Sciatic nerve (tissue), 2 donors: ENCODE results near the gene EXOG. TPM values are rescaled to one million over a fixed set of nuclear protein-coding genes. Genes with fewer than 3 reads are reported as not detected.
A peak's percentile ranks its signal among the peaks of the same experiment; 100 is the strongest.

Experiments
- ATAC-seq: fragments of 200-7000 bp; cut with Tn5 transposase; one replicate; pipeline ENCODE4 v1.9.1; 2020; ENCODE audit warnings: mild to moderate bottlenecking, moderate library complexity
- DNase-seq: peaks from one replicate; pipeline ENCODE4 v3.0.0-alpha.2; 2020; ENCODE audit warnings: low spot score
- intact Hi-C: fragments of 100-400 bp; cut with DNase I; formaldehyde crosslinking; loops from one replicate; pipeline ENCODE4 v1.14.2; 2022
- total RNA-seq: library from RNA; stranded (reverse); fragmentation: NEBNext Ultra II Directional; extraction: Animal tissue kit (Norgen Biotek cat#: 25700); gene quantifications from one replicate; pipeline ENCODE4 v1.2.1, GENCODE V29; 2021
- donor health status: DM: no; HTN: no; CAD: no.
- donor health status: DM: no; HTN: no; CAD: no.

The EXOG gene
- total RNA-seq, 1 donor from 2014 or later = 16.7 TPM

DNA sequence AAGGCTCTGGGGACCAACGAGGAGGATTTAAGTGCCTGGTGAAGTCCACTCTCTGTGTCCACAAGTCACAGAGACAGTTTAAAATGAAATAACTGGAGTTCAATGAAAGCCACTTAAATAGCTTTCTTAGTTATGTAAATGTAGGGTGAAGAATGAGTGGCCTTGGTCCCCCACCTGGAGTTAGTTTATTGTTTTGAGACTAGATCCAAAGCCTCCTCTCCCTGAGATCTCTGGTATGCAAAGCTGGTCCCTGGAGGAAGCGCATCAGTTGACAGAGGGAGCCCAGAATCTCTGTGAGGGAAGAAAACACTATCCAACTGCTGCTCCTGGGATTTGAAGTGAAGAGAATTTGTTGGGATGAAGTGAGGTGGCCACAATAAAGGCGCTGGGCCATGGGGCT, 40.5 kb downstream of the EXOG start:
- ATAC-seq (no peak), DNase-seq (no peak)
- intact Hi-C loops = loop anchor here (5.0 kb wide), 1 partner anchor 1731 kb away; no protein-coding TSS in a partner anchor

DNA sequence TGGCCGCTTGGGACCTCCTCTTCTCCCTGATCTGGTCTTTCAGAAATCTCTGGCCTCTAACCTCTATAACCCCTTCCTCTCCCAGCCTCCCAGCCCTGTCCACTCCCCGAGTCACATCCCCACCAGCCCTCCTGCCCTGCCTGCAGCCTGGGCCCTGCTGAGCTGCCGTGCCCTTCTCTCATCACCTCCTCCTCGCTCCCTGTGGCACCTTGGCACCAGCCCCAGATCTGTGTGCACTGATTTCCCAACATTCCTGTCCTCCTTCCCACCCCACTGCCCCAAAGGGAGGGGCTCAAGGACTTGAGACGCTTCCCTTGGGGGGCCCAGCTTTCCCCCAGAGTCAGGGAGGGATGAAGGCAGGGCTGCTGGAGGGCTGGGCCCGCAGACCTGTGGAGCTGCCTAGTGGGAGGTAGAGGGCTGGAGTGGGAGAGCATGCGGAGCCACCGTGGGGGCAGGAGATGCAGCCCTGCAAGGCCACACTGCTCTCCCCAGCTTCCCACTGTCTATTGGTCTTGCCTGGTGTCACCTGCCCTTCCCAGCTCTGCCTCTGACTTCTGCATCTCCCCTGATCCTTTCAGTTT, 42.7 kb downstream of the EXOG start:
- intact Hi-C loops = loop anchor here (2.0 to 5.0 kb wide), 2 partner anchors 320 to 1728 kb away; no protein-coding TSS in a partner anchor
- no peak for ATAC-seq
- no peak for DNase-seq

DNA sequence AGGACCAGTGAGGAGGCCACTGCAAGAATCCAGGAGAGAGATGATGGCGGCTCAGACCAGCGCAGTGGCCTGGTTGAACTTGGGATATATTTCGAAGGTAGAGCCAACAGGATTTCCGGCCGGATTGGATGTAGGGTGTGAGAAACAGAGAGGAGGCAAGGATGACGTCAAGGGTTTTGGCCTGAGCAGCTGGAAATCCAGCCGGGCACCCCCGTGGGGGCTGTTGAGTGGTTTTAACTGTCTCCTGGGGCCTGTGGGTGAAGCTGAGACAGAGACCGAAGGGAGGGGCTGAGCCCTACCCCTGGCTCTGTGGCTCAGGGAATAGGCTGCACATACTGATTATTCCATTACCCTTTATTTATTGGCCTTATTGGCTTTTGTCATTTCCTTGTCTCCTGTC, 45.7 kb downstream of the EXOG start:
- intact Hi-C loops = no loop called here
- no peak for DNase-seq
- no peak for ATAC-seq

DNA sequence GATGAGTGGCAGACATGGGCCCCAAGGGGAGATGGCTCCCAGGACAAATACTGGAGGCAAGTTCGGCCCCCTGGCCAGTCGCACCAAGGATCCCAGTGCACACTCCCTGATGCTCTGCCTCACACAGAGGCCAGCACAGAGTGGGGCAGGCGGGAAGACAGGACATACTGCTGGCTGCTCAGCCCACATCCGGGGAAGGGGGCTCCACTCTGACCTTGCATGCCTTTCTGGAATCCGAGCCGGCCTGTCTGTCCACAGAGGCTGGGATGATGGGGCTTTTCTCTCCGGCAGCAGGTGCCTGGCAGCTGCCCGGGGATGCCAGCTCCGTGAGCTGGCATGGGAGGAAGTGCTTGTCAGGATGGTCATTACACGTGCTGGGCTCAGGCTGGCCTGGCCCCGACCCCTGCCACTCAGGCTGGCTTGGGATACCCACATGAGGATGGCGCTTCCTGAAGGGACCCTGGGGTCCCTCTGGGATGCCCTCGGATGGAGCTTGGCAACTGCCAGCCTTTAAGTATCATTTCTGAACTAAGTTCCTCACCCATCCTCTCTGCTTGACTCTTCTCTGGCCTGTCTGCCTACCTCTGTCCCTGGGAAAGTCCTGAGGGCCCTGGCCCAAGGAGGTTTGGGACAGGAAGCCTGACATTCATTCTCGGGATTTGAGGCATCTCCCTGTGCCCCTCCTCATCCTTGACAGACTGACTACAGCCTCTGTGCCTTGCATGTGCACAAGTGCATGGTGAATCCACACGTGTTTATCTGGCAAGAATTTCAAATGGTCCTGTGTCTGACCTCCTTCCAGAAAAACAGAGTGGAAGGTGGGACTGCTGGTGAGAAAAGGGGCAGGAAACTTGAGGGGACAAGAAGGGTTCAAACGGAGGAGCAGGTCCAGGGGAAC, 46.5 kb downstream of the EXOG start:
- DNase-seq (no peak), ATAC-seq (no peak)
- intact Hi-C loops = no loop called here

DNA sequence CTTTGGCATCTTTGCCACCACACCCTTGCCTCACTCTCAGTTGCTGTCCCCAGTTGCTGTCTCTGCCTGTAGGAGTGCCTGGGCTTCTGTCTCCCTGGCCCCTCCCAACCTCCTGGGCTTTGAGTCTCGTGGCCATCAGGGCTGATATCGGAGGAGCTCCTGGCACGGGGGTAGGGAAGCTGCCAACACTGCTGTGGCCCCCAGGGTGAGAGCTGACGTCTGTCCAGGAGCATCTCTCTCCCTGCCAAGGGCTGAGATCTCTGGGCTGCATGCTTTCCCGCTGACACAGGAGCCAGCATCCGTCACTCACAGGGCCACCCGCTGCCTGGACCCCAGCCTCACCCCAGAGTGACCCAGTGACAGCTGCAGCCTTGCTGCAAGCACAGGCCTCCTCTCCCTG, 47.4 kb downstream of the EXOG start:
- no peak for DNase-seq
- peak; percentile 26 for ATAC-seq
- intact Hi-C loops = no loop called here

DNA sequence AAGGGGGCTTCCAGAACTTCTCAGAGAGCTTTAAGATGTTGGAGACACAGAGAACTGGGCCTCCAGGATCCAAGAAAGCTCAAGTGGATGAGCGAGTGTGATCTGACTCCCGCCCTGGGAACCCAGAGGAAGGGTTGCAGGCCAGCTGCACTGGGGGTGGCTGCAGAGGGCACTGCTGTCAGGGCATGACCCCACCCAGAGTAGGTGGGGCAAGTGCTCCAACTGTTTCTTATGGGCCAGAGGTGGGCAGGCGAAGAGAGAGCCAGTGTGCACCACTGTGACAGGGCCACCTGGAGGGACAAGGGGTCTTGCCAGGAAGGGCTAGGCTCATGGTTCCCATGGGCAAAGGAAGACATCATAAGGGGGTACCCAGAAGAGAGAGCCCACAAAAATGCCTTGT, 48.8 kb downstream of the EXOG start:
- intact Hi-C loops = no loop called here
- no peak for ATAC-seq
- no peak for DNase-seq

DNA sequence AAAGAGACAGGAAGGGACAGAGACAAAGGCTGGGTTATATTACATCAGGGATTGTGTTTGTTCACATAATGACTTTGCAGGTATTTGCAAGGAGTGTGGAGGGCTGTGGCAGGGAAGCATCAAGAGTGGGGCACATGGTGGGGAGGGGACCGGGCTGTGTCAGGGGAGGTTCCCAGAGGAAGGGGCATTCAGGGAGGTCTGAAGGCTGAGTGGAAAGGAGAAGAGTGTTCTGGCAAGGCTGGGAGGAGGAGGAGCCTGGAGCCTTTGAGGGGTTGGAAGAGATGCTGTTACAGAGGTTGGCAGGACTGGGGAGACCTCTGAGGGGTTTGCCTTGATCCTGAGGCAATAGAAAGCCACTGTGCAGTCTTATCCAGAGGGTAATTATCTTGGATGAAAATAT, 49.4 kb downstream of the EXOG start:
- DNase-seq (no peak), ATAC-seq (no peak)
- intact Hi-C loops = no loop called here

DNA sequence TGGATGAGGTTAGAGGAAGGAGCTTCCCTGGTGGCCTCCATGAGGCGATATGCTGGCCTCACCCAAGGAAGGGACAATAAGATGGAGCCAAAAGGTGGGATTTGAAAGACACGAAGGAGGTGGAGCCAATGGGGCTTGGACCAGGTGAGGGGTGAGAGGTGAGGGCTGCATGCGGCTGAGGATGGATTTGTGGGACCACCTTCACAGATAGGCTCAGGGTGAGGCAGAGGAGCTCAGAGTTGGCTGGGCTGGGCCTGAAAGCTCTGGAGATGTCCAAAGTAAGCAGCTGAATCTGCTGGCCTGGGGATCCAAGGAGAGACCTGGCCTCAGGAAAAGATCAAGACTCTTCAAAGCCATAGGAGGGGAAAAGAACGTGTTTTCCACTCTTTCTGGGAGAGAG, 49.8 kb downstream of the EXOG start:
- intact Hi-C loops = no loop called here
- DNase-seq (no peak), ATAC-seq (no peak)

DNA sequence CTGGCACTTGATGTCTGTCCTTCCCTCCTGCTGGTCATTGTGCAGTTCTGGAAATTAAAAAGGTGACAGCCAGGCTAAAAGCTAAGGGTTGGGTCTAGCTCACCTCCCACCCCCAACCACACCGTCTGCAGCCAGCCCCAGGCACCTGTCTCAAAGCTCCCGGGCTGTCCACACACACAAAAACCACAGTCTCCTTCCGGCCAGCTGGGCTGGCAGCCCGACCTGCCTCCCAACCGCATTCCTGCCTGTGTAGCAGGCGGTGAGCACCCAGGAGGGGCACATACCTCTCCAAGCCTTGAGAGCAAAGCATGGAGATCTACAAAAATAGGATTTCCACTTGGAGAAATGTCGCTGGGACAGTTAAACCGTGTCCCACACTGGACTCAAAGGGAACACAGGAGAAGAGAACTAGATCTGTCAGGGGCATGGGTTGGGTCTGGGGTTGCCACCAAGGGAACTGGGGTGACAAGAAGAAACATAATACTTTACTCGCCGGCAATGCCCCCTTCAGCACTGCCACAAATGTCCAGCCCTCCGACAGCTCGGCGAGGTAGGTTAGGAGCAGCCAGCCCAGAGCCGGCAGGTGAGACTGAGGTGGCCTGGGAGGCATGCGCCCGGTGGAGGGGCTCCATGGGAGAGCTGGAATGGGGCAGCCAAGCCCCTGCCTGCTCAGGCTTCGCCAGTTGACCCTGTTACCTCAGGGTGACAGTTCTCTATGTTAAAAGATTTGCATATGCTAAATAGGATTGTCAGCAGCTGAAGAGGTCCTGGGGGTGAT, 52.2 kb downstream of the EXOG start:
- no peak for ATAC-seq
- intact Hi-C loops = no loop called here
- DNase-seq = no peak

DNA sequence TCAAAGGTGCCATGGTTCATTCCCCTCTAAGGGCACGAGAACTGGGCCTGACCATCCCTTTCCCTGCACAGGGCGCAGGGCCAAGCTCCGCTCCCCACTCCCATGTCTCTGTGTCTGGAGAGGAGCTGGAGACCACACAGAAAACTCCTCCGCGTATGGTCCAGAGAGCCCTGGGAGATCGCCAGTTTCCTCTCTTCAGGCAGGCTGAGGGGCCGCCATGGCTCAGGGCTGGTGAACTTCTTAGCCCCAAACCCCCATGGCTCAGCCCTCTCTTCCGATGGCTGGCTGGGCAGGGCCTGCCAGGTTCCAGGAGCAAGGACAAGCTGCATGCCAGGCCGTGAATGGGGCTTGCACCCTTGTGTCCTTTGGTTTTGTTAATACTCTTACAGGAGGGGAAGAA, 52.9 kb downstream of the EXOG start:
- DNase-seq (no peak), ATAC-seq (no peak)
- intact Hi-C loops = no loop called here

DNA sequence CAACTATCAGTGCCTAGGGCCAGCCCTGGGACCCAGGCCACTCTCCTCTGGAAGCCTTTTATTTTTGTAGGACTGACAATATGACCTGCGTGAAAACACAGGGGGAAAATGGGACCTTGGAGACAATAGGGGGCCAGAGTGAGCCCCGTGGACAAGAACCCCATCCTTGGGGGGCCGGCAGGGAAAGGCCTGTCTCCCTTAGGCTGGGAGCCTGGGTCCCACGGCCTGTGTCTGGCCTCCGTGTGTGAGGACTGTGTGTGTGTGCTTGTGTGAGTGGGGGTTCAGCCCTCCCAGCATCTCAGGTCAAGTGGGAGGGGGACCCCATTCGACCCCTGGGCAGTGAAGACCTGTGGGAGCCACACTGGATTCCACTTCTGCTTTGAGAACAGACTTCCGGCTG, 53.3 kb downstream of the EXOG start:
- intact Hi-C loops = no loop called here
- ATAC-seq (no peak), DNase-seq (no peak)

DNA sequence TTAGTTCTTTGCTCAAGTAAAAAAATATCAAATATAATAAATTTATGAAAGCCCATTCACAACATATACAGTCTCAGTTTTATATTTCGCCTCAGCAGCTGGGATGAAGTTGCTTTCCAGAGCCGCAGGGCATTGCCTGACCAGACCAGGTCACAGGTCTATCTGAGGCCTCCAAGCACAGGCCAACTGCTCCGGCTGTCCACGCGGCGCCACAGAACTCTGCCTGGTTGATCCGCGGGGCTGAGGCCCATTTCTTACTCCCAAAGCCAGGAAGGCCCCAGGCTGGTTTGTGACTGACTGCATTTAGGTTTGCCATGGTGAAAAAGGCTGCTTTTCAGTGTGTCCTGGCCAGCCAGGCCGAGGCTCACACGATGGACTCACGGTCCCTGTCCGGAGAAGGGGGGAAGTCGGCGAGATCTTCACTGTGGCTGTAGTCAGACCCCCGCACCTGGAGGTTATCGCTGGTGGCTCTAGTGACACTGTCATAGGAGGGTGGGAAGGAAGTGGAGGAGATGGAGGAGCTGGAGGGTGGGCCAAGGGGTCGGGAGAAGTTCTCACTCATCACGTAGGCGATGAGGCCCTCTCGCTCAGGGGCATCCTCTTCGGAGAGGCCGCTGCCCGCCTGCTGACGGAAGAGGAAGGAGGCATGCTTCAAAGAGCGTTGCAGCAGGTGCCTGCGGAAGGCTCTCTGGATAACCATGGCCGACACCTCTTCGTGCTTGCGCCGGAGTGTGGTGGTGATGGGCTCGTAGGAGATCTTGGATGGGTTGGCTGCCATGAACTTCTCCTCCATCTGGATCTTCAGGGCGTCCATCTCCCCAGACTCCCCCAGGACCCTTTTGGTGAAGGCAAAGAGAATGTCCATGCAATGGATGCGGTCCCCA, 54.1 kb downstream of the EXOG start:
- DNase-seq = no peak
- intact Hi-C loops = no loop called here
- no peak for ATAC-seq

DNA sequence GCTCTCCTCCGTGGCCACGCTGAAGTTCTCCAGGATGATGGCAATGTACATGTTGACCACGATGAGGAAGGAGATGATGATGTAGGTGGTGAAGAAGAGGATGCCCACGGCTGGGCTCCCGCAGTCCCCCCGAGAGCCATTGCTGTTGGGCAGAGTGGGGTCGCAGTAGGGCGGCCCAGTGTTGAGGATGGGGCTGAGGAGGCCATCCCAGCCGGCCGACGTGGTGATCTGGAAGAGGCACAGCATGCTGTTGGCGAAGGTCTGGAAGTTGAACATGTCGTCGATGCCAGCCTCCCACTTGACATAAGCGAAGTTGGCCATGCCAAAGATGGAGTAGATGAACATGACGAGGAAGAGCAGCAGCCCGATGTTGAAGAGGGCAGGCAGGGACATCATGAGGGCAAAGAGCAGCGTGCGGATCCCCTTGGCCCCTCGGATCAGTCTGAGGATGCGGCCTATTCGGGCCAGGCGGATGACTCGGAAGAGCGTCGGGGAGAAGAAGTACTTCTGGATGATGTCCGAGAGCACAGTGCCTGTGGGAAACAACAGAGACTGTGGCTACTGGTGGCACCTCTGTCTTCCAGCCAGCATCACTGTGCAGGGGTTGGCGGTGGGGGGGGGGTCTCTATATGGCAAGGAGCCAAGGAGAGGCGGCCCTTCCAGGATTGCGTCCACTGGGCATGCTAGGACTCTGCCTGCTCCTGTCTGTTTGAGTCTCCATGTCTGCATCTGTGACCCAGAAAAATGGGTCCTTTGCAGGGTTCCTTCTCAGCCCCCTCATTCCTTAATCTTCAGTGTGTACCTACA, 55.1 kb downstream of the EXOG start:
- DNase-seq (no peak), ATAC-seq (no peak)
- intact Hi-C loops = no loop called here

DNA sequence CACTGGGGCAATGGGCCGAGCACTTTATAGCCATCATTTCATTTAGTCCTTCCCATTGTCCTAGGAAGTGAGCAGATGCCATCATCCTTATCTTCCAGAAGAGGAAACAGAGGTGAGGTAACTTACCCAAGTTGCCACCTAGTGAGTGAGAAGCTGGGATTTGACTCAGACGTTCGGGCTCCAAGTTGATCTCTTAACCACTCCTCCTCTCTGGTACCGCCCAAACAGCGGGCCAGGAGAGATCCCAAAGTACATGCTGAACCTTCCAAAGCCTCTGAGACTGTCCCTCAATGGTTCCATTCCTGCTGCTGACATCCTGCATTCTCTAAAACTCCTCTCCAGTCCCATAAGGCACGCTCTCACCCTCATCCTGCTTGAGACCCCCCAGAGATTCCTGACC, 56.2 kb downstream of the EXOG start:
- intact Hi-C loops = no loop called here
- DNase-seq (no peak), ATAC-seq (no peak)

DNA sequence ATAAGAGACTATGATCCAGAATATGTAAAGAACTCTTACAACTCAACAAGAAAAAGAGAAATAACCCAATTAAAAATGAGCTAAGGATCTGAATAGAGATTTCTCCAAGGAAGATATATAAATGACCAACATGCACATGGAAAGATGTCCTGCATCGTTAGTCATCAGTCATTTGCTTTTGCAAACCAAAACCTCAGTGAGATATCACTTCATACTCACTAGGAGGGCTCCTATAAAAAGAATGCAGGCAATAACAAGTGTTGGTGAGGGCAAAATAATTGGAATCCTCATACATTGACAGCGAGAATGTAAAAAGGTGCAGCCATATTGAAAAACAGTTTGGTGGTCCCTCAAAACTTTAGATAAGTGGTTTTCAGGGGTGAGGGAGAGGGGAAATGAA, 56.9 kb downstream of the EXOG start:
- ATAC-seq = no peak
- DNase-seq = no peak
- intact Hi-C loops = no loop called here

DNA sequence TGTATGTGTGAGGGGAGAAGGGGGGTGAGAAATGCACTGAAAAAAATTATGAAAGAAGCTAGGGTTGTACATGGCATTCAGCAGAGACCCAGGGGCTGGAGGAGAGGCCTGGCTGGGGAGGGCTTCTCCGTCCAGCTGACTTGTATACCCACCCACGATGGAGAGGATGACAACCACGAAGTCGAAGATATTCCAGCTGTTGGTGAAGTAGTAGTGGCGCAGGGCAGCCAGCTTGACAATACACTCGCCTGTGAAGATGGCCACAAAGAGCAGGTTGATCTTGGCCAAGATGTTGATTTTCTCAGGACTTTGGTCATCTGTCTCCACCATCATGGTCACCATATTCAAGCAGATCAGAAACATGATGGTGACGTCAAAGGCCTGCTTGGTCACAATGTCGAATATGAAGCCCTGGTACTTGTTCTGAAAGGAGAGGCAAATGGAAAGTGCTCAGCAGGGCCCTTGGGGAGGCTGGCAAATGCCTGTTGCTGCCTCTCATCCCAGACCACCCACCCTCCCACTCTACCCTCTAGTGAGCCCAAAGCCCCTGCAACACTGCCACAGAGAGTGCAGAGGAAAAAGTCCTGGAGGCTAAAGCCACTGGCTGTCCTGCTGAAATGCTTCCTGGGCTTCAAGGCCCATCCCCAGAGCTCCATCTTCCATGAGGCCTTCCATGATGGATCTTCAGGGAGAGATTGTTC, 58.1 kb downstream of the EXOG start:
- peak; percentile 31 for DNase-seq
- intact Hi-C loops = no loop called here

DNA sequence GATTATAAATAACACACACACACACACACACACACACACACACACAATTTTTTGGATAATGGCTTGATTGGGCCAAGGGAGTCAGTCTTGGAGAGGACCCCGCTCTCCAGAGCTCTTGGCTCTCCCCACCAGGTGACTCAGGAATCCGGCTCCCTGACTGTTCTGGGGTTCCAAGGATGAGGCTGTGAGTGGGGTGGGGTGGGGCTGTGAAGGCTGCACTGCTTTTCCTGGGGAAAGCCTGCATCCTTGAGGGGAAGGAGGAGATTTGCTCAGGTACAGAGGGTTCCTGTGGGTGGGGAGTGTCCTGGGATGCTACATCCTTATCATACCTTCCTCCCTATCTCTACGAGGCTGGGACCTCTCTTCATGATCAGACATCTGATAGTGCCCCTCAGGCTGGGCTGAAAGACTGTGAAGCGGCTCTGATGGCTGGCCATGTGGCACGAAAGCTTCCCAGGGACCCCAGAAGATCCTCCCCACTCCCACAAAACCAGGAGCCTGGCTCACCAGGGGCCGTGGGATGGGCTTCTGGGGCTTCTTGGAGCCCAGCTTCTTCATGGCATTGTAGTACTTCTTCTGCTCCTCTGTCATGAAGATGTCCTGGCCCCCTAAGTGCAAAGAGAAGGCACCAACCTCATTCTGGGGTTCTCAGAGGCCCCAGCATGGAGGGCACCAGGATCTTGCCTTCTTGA, 59.2 kb downstream of the EXOG start:
- DNase-seq (no peak), ATAC-seq (no peak)
- intact Hi-C loops = no loop called here

More for the DNA sequence above, 58.1 kb downstream of the EXOG start:
- ATAC-seq = no peak
